HepG2 (cell line): ENCODE measurements around the gene UNC13D. TPM values are rescaled to one million over a fixed set of nuclear protein-coding genes. Genes with fewer than 3 reads are reported as not detected.
A peak's percentile ranks its signal among the peaks of the same experiment; 100 is the strongest.

Experiments
- CBX1 ChIP-seq: IDR thresholded peaks from one replicate; pipeline ENCODE4 v1.6.1; 2016; ENCODE audit warnings: antibody characterized with exemption, low read depth
- CSRNP1 ChIP-seq: sonication (generic); formaldehyde crosslinking; IDR thresholded peaks from 2 replicates; pipeline ENCODE4 v1.8.1; 2023; ENCODE audit warnings: mild to moderate bottlenecking, missing genetic modification reagents
- DDIT3 ChIP-seq: sonication (generic); formaldehyde crosslinking; IDR thresholded peaks from 2 replicates; pipeline ENCODE4 v1.4.0; 2020; ENCODE audit warnings: mild to moderate bottlenecking, missing genetic modification reagents
- IRF9 ChIP-seq: sonication (generic); formaldehyde crosslinking; IDR thresholded peaks from 2 replicates; pipeline ENCODE4 v1.8.0; 2022; ENCODE audit warnings: missing genetic modification reagents, mild to moderate bottlenecking, borderline replicate concordance
- KLF12 ChIP-seq: sonication (generic); formaldehyde crosslinking; IDR thresholded peaks from 2 replicates; pipeline ENCODE4 v1.4.0; 2020; ENCODE audit warnings: missing genetic modification reagents, borderline replicate concordance
- MAFF ChIP-seq: IDR thresholded peaks from 2 replicates; pipeline ENCODE4 v1.6.1; 2011; ENCODE audit warnings: low read depth, low read length, improper control_type of control experiment
- MAFG ChIP-seq: sonication (generic); formaldehyde crosslinking; IDR thresholded peaks from 2 replicates; pipeline ENCODE4 v1.5.1; 2020; ENCODE audit warnings: mild to moderate bottlenecking, missing genetic modification reagents
- MXI1 ChIP-seq: IDR thresholded peaks from 3 replicates; pipeline ENCODE4 v1.6.1; 2012; ENCODE audit warnings: low read depth, low read length, inconsistent platforms, borderline replicate concordance
- PAXIP1 ChIP-seq: sonication (generic); formaldehyde crosslinking; conservative IDR thresholded peaks from 2 replicates; pipeline ENCODE4 v1.4.0; 2020; ENCODE audit warnings: mild to moderate bottlenecking, missing genetic modification reagents, moderate library complexity
- SOX6 ChIP-seq, 2 experiments: fragments of 450-650 bp in 1 of 2; sonication (generic) in 1 of 2; formaldehyde crosslinking in 1 of 2; IDR thresholded peaks; 2 replicates each; pipeline versions ENCODE4 v1.4.0 to v1.6.1; 2017 to 2020; ENCODE audit warnings: antibody characterized with exemption in 1 of 2, mild to moderate bottlenecking in 1 of 2, missing genetic modification reagents in 1 of 2
- U2AF2 ChIP-seq: fragments of 200-400 bp; formaldehyde crosslinking; IDR thresholded peaks from 2 replicates; pipeline ENCODE4 v1.6.1; 2017; ENCODE audit warnings: low read depth, mild to moderate bottlenecking, low read length
- ZFP62 ChIP-seq: sonication (generic); formaldehyde crosslinking; IDR thresholded peaks from 2 replicates; pipeline ENCODE4 v1.4.0; 2020; ENCODE audit warnings: missing genetic modification reagents
- ZNF251 ChIP-seq: sonication (generic); formaldehyde crosslinking; IDR thresholded peaks from 2 replicates; pipeline ENCODE4 v1.9.0; 2021; ENCODE audit warnings: mild to moderate bottlenecking, missing genetic modification reagents
- ZNF34 ChIP-seq: sonication (generic); formaldehyde crosslinking; IDR thresholded peaks from 2 replicates; pipeline ENCODE4 v1.4.0; 2020; ENCODE audit warnings: mild to moderate bottlenecking, missing genetic modification reagents, borderline replicate concordance
- ZNF383 ChIP-seq: sonication (generic); formaldehyde crosslinking; IDR thresholded peaks from 2 replicates; pipeline ENCODE4 v1.4.0; 2020; ENCODE audit warnings: missing genetic modification reagents, mild to moderate bottlenecking, borderline replicate concordance
- ZNF546 ChIP-seq: sonication (generic); formaldehyde crosslinking; conservative IDR thresholded peaks from 2 replicates; pipeline ENCODE4 v1.8.1; 2023; ENCODE audit warnings: mild to moderate bottlenecking, missing genetic modification reagents
- polyA plus RNA-seq, 8 experiments: library from polyadenylated mRNA; depleted of rRNA in 3 of 8; stranded (reverse) in 7 of 8; unstranded in 1 of 8; fragments of >200 nt; fragmentation: Illumina TruSeq in 4 of 8; extraction: Trizol in 4 of 8; gene quantifications; 2 replicates each; pipeline versions ENCODE4 v1.2.1 to v1.2.3, GENCODE V29; 2011 to 2016; ENCODE audit warnings: low read depth in 4 of 8, missing spikeins in 1 of 8, mixed read lengths in 1 of 8; ENCODE audit not compliant: insufficient read depth in 1 of 8
- total RNA-seq, 5 experiments: library from RNA; depleted of rRNA; stranded (reverse); fragments of >200 nt; fragmentation: Illumina TruSeq; extraction: Trizol; gene quantifications; 2 replicates each; pipeline ENCODE4 v1.2.3, GENCODE V29; 2016; ENCODE audit warnings: low read depth in 1 of 5

UNC13D gene
- total and polyA plus RNA-seq, 2 of the 13 experiments (the other 11 are each of a cell fraction or from before 2014, with no cell fraction given): 29.7 to 42.7 TPM

GRCh38 chr17:75785016-75785890, 59.0 kb downstream of the UNC13D start (continued):
- TF ChIP-seq IRF9: peak; percentile 76
- TF ChIP-seq MXI1: peak; percentile 70; the same call in 1 of the 3 replicates
- TF ChIP-seq MAFG (CRISPR knock-in tag): no peak
- 0 out of 2 replicates have a peak, but pooled peaks have one; percentile 46 for TF ChIP-seq ZNF546 (CRISPR knock-in tag)
- no peak for TF ChIP-seq KLF12
- TF ChIP-seq PAXIP1: peak; percentile 32; the same call in 1 of the 2 replicates
- no peak; the same call in 1 of the 2 replicates for TF ChIP-seq U2AF2
- TF ChIP-seq SOX6 (IDR thresholded peaks at IDR 0.05): no peak
- 0 out of 2 replicates have a peak, but pooled peaks have one; percentile 23 for TF ChIP-seq SOX6 (CRISPR knock-in tag; IDR thresholded peaks at IDR 0.05)
- TF ChIP-seq CSRNP1 (CRISPR knock-in tag): peak; percentile 79
- no peak for TF ChIP-seq ZFP62 (CRISPR knock-in tag)
- no peak for TF ChIP-seq ZNF251
- TF ChIP-seq MAFF: peak; percentile 21; the same call in 1 of the 2 replicates
- no peak; the same call in 1 of the 2 replicates for TF ChIP-seq ZNF34 (CRISPR knock-in tag)
- peak; percentile 78; the same call in 1 of the 2 replicates for TF ChIP-seq DDIT3 (CRISPR knock-in tag)
- TF ChIP-seq ZNF383: 0 out of 2 replicates have a peak, but pooled peaks have one; percentile 77
- TF ChIP-seq CBX1: no peak
